NCI-H2081 treated with DMSO at 0.1 percent for 48 hours (cell line): ENCODE data around the gene ARFGAP1.
"Not testable (repeated sequence)": the region's sequence is repeated elsewhere in the genome, so short reads cannot be mapped to it uniquely, and the experiment has no call there.

Experiments
- DNase-seq: peaks from one replicate; lab custom pipeline; 2025; lab: John Stamatoyannopoulos, UW

The ARFGAP1 gene

DNA sequence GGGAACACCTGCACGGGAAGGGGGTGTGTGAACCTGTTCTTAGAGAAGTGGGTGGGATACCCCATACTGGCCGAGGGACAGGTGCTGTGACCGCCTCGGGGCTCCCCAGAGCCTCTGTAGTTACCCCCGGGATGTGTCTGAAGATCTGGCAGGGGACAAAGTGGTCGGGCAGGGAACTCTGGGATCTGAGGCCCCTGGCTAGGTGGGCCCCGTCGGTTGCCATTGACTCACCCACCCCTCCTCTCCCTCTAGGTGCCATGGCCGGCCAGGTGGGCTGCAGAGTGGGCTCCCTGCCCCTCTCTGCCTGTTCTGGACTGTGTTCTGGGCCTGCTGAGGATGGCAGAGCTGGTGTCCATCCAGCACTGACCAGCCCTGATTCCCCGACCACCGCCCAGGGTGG lies 32.6 kb upstream of the ARFGAP1 start:
- no peak for DNase-seq

DNA sequence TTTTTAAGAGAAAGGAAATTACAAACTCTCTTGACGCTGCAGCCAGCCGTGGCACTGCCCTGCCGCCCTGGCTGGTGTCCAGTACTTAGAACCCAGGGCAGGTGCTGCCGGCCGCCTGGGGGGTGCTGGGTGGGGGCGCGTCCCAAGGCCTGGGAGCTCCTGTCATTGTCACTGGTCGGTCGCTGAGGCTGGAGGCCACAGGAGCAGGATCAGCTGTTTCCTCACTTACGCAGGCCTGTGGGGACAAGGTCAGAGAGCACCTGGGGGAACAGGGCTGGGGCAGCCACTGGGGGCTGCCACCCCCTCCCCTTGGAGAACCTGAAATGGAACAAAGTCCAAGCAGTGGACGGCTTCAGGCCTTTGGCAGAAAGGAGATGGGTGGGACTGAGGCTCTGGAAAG lies 31.3 kb upstream of the ARFGAP1 start:
- DNase-seq = no peak

DNA sequence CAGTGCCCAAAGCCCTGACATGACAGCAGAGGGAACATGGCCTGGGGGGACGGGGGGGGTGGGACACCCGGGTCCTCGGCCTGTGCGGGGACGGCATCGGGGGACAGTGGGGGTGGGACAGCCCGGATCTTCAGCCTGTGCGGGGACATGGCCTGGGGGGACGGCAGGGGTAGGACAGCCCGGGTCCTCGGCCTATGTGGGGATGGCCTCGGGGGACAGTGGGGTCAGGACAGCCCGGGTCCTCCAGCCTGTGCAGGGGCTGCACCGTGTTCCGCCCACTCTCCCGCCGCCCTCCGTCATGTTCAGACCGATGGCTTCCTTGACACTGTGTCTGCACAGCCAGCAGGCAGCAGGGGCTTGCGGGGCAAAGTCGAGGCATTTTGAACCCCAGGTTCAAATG lies 29.9 kb upstream of the ARFGAP1 start:
- DNase-seq = no peak

DNA sequence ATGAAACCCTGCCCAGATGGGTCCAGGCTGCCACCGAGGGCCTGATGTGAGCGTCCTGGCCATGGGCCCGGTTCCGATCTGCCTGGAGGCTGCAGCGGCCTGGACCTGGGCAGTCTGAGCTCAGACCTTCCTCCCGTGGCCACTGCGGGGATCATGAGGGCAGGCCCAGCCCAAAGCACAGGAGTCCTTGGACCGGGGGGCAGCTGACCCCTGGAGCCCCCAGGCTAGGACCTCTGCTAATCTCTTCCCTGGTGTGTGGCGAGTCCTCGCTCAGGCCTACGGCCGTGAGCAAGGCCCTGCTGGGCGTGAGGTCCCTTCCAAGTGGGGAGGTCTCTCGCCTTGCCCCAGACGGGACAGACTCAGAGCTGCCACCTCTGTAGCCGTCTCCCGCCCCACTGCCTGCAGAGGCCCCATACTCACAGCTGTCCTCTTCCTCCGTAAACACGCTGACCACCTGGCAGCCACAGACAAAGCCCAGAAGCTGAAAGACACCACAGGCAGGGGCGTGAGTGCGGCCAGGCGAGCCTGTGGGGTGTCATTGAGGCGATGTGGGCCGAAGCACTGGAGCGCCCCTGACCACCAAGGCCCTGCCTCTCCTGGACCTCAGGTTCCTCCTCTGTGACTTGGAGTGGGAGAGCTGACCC lies 28.9 kb upstream of the ARFGAP1 start:
- DNase-seq = no peak

DNA sequence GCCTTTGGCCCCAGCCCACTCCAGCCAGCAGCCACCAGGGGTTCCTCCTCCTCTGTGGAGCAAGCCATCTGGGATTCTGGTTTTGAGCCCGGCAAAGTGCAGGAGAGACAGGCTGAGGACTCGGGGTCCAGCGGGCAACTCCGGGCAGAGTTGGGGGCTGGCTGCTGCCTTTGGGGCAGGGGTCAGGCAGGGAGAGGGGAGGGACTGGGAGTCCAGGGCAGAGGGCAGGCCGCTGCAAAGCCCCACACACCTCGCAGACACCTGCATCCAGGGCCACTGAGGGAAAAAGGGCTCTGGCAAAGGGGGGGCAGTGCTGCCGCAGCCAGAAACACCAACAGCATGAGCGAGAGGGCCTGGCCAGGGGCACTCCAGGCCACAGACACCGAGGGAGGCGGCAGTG lies 28.1 kb upstream of the ARFGAP1 start:
- no peak for DNase-seq

DNA sequence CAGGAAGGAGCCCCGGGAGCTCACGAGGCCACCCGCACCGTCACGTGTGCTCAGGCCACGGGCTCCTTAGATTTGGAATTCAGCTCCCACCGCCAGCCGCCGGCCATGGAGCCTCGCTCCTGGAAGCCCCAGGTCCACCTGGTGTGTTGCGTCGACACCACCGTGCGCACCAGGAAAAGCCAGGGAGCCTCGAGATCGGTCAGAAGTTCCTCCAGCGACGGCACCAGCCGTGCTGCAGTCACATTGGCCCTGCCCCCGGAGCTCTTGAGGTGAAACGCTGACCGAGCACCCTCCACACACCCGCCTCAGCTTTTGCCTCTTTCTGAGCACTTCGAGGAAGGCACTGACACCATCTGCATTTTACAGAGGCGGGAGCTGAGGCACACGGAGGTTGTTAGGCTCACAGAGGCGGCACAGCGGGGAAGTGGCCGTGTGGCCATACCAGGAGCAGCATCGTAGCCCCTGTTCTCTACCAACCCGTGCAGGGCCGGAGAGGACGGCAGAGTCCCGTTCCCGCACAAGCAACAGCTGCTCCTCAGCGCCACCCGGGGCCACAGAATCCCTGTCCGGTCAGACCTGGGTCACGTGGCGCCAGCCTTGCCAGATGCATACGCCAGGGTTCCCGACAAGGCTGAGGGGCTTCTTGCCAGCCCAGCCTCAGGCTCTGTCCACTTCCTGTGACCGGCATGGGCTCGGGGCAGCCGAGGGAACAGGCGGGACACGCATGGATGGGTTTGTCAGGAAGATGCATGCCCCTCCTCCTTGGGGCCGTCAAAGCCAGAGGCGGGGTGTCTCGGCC lies 25.9 kb upstream of the ARFGAP1 start:
- no peak for DNase-seq

DNA sequence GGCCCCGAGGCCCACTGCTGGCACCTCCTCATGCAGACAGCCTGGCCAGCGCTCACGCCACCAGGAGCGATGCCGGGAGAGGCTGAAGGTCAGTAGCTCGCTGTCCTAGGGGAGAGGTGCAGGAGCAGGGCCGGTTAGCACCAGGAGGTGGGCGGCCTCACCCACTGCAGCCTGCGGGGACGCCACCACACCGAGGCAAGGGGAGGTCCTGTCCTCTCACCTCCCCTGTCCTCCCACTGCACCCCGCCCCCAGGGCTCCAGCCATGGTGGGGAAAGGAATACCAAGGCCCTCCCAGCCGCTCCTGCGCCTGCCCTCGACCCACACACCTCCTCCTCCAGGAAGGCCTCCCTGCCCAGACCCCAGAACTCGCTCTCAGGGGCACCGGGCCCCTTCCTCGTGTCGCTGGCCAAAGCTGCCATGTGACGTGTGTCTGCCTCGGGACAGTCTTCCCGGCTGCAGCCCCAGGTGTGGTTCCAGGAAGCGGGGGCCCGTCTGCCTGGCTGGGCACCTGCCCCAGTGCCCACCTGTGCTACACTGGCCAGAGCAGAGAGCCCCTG lies 24.9 kb upstream of the ARFGAP1 start:
- no peak for DNase-seq

DNA sequence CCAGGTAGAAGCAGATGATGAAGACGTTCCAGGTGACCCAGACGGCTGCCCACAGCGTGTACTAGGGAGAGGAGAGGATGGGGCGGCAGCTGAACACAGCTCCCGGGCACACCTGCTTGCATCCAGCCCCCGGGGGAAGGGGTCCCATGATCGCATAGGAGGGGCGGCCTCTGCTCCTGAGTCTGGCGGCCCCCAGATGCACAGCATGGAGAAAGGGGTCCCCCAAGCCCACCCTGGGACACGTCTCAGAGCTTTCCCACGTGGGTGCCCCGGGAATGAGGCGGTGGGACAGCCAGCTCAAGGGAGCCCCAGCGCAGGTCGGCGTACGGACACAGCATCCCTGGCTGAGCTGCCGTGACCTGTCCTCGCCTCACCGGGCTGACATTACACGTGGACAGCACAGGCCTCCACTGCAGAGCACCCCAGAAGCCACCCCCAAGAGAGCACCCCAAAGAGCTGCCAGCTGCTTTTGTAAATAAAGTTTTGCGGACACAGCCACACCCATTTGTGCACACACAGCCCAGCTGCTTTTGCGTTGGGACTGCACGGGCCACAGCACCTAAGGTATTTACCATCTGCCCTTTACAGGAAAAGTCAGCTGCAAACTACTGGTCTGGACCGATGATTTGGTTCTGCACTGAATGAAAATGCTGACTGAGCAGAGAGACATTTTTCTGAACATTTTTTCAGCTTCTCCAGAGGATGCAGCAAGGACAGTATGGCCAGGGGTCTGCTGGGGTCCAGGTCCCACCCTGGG lies 23.6 kb upstream of the ARFGAP1 start:
- no peak for DNase-seq

DNA sequence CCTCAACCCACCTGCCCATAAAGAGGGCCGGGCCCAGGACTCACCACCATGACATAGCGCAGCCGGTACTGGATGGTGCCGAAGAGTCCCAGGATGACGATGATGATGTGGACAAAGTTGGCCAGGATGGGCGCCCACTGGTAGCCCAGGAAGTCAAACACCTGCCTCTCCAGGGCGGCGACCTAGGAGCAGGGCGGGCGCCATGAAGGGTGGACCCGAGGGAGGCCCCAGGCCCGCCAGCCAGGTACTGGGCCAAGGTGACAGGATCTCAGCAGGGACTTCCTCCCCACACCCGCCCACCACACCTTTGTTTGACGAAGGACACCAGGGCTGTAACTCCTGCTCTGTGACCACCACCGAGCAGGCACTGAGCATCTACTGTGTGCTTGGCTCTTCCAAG lies 22.7 kb upstream of the ARFGAP1 start:
- DNase-seq = no peak

DNA sequence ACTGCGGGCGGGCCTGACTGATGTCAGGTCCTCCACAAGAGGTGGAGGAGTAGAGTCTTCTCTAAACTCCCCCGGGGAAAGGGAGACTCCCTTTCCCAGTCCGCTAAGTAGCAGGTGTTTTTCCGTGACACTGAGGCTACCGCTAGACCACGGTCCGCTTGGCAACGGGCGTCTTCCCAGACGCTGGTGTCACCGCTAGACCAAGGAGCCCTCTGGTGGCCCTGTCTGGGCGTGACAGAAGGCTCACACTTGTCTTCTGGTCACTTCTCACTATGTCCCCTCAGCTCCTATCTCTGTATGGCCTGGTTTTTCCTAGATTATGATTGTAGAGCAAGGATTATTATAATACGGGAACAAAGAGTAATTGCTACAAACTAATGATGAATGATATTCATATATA lies 21.3 kb upstream of the ARFGAP1 start:
- not testable (repeated sequence) for DNase-seq

DNA sequence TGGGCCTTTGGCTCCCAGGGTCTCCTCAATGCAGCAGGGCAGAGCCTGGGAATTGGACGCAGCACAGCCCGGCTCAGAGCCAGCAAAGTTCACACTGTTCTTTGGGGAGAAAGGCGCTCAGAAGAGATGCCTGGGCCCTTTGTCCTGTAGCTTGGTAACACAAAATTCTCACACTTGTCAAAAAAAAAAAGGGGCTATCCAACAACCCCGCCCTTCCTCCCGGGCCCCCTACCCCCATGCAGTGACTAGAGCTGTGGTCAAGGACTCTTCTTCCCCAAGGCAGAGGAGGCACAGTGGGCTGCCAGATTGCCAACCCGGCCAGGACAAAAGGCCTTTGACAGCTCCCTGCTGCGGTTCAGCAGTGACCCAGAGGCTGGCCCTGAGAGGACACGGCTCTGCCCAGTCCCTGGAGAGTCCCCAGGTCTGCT lies 20.3 kb upstream of the ARFGAP1 start:
- DNase-seq = no peak

DNA sequence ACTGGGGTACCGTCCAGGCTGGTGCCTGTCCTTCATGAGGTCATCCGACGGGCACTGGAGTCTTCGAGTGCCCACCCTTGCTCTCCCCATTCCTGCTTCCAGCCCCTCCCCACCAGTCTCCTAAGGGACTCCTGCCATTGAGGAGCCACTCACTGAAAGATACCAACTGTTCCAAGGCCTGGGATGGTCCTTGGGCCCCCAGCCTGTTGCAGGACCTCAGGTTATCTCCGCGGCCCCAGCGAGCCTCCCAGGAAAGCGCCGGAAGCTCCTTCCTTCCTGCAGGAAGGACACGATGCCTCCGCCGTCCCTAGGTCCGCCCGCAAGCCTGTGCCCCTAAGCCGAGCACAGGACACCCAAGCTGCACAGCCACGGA lies 19.6 kb upstream of the ARFGAP1 start:
- DNase-seq = no peak

DNA sequence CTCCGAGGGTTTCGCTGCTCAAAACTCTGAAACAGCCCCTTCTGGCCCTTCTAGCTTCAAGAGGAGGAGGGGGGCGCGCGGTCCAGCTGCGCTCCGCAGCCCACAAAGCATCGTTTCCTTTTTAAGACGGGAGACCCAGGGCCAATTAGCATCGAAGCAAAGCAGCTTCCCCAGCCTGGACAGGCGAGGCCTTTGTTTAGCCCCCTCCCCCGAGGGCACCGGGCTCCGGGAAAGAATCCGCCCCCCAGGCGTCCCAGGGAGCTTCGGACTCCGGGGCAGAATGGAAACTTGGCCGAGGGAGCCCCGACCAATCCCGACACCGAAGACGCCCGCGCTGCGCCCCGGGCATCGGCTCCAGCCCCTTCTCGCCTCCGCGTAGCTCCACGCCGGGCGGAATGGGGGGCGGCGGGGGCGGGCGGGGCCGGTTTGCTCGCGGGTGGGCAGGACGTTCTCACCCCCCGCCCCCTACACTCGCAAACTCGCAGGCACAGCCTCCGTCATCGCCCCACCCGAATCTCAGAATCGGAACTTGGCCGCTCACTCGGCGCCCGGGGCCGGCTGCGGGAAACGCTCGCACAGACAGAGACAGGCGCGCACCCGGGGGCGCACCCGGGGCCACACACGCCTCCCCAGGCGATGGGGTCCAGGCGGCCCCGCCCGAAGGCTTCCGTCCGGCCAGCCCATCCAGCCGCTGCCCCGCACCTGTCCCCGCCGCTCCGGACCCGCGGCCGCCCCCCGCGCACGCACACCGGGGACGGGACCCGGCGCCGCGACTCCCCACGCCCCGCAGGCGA lies 19.0 kb upstream of the ARFGAP1 start:
- DNase-seq = no peak

DNA sequence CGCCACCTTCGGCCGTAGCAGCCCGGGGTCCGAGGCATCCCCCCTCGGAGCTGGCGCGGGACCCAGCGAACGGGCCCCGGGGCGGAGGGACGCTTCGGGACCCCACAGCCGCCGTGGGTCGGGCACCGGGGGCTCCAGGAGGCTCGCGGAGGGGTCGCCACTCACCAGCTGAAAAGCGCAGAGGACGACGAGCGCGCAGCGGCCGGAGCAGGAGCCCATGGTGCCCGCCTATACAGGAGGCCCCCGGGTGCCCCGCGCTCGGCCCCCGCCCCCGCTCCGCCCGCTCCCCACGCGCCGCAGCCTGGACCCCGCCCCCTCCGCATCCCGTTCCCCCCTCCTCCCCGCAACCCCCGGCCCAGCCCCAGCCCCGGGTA lies 18.4 kb upstream of the ARFGAP1 start, which contains the start of gene NKAIN4:
NKAIN4 (minus strand) TSS at position 232 of the 374 bp plus-strand sequence; CDS start at position 219, 13 bp downstream.
- no peak for DNase-seq

DNA sequence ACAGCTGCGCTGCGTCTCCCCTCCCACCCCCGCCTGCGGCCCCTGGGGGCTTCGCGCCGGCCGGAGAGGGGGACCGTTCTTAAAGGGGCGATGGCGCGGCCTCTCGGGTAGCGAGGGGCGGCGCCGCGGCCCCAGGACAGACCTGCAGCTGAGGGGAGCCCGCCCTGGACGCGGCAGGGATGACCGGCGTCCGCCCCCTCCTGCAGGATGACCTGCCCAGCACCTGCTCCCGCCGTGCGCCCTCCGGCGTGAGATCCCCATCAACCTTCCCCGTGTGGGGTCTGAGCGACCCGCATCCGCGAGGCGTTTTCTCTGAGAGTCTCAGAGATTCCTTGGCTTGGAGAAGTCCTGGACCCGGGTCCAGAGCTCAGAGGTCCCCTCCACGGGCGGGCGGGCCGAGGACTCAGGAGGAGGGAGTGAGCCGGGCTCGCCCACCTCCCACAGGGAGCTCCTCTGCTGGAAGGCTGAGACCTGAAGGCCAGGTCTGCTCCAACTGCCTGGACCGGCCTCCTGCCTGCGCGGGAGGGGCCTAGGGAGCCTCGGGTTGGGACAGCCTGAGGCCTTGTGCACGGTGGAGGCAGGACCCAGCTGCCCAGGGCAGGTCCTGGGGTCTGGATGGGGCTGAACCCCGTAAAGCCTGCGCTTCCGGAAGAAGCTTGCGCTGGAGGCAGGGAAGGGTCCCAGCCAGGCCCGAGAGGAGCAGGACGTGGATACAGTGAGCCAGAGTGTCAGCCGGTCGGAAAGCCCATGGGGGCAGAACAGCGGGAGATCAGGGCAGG lies 17.8 kb upstream of the ARFGAP1 start:
- DNase-seq = no peak

DNA sequence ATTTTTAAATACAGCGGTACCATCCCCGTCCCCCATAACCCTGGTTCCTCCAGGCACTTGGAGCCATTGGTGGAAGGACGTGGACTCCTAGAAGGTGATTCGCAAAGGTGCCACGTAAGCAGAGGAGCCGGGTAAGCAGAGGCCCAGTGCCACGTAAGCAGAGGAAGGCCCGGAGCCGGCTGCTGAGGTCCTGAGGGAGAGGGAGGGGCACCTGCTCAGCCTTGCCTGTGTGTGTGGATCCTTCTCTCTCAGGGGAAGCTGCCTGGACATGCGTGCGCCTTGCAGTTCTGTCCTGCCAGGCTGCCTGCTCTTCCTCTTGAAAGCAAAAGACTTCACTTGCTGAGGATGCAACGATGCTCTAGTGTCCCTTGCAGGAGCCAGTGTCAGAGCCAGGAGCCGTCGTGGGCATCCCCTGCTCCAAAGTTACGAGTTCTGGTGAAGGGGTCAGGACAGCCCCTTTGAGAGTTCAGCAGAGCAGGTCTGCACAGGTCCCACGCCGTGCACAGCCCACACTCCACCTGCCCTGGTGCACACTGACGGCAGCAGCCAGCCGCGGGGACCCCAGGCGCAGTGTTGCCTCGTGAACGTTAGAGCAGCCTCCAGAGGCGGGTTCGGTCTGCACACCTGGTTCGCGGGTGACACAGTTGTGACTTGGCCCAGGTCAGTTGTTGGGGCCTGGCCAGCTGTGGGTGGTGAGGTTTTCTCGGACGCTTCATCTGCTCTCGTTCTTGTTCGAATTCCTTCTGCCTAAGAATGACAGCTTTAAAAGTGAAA lies 16.5 kb upstream of the ARFGAP1 start:
- DNase-seq = no peak

DNA sequence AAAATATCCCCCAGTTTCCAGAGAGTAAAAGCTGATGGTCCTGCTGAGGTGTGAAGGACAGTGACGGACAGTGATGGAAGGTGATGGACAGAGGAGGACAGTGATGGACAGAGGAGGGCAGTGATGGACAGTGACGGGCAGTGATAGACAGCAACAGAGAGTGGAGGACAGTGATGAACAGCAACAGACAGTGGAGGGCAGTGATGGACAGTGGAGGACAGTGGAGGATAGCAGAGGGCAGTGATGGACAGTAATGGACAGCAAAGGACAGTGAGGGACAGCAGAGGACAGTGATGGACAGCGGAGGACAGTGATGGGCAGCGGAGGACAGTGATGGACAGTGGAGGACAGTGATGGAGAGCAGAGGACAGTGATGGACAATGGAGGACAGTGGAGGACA lies 15.7 kb upstream of the ARFGAP1 start:
- DNase-seq = no peak

DNA sequence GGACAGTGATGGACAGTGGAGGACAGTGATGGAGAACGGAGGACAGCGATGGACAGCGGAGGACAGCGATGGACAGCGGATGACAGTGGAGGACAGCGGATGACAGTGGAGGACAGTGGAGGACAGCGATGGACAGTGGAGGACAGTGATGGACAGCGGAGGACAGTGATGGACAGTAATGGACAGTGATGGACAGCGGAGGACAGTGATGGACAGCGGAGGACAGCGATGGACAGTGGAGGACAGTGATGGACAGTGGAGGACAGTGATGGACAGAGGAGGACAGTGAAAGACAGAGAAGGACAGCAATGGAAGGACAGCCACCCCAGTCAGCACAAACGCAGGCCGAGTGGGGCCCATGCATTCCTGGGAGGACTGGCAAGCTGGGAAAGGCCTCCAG lies 15.0 kb upstream of the ARFGAP1 start:
- no peak for DNase-seq

DNA sequence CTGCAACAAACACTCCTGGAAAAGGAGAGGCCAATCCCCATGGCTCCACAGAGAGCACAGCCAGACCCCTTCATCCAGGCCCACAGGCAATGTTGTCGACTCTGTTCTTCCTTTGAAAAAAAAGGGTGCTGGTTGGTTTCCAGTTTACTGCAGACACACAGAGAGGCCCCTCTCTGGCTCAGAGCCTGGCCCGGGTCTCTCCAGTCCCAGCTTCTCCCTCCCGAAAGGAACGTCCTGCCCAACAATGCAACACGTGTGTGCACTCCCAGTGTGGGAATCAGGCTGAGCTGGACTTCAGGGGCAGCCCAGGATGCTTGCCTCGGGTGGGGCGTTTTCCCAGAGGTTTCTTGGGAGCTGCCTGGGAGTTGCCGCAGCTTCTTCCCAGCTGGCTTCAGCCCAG lies 13.8 kb upstream of the ARFGAP1 start:
- DNase-seq = no peak

DNA sequence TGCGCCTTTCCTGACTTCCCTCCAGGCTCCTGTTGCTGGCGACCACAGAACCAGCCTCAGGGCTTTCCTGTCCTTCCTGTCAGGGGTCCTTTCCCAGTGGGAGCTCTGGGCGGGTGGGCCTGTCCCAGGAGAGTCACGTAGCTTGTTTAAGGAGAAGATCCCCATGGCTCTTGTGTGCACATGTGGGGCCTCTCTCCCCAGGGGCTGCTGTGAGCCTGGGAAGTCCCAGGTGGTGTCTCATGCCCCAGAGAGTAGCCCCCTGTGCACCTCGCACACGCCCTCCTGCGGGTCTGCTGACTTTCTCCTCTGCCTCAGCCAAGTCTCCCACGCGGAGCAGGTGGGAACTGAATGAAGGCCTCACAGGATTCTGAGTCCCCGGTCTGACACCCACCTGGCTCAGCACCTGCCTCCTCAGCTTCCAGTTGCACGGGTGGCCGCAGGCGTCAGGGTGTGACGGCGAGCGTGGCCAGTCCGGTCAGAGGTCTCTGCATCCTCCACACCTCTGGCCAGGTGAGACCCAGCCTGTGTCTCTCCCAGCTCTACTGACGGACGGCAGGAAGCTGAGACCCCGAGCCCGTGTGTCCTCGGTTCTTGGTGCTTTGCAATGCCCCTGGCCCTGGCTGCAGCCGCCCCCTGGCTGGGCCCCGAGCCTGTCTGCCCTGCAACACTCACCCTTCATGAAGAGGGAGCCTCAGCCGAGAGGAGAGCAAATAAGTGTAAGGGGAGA lies 12.7 kb upstream of the ARFGAP1 start:
- no peak for DNase-seq
